Measurements from ENCODE around the gene BUD31.

BUD31 gene

GRCh38 chr7:99399597-99399996 lies 9.2 kb upstream of the BUD31 start:
- Histone ChIP-seq H3K27ac (ENCODE audit: poor library complexity, severe bottlenecking) (no peak overlapping the region), H3K4me1 (ENCODE audit: insufficient read depth, poor library complexity, severe bottlenecking) (no peaks in the 10 kb centered on the region), H3K36me3 (ENCODE audit: low read depth) (peaks cover 92% of the 10 kb centered on the region), H3K4me3 (ENCODE audit: severe bottlenecking) (no peak overlapping the region), H3K9me3 (ENCODE audit: severe bottlenecking) (no peaks in the 10 kb centered on the region), H3K27me3 (ENCODE audit: insufficient read depth, poor library complexity, severe bottlenecking) (no peaks in the 10 kb centered on the region)
- no peak for TF ChIP-seq CTCF (IDR thresholded peaks at IDR 0.05; ENCODE audit: poor library complexity, severe bottlenecking)
- DNase-seq (ENCODE audit: low spot score) = no peak
- no peak for ATAC-seq (ENCODE audit: low read depth)

- Histone ChIP-seq H3K4me1 (ENCODE audit: insufficient read depth, poor library complexity, severe bottlenecking) (peaks cover 6% of the 10 kb centered on the region), H3K27me3 (ENCODE audit: insufficient read depth, poor library complexity, severe bottlenecking) (no peaks in the 10 kb centered on the region), H3K36me3 (ENCODE audit: low read depth) (peaks cover 80% of the 10 kb centered on the region), H3K27ac (ENCODE audit: poor library complexity, severe bottlenecking) (no peak overlapping the region), H3K4me3 (ENCODE audit: severe bottlenecking) (no peak overlapping the region), H3K9me3 (ENCODE audit: severe bottlenecking) (no peaks in the 10 kb centered on the region)
- ATAC-seq (ENCODE audit: low read depth) (no peak), DNase-seq (ENCODE audit: low spot score) (no peak)
- TF ChIP-seq CTCF (IDR thresholded peaks at IDR 0.05; ENCODE audit: poor library complexity, severe bottlenecking) = no peak
These were observed 5.9 kb upstream of the BUD31 start for GRCh38 chr7:99402854-99403253.

GRCh38 chr7:99403764-99404163 lies 5.0 kb upstream of the BUD31 start:
- no peak for ATAC-seq (ENCODE audit: low read depth)
- no peak overlapping the region for H3K4me3 ChIP-seq (ENCODE audit: severe bottlenecking)

GRCh38 chr7:99404235-99404976 lies 4.4 kb upstream of the BUD31 start:
- DNase-seq (ENCODE audit: low spot score) (no peak), ATAC-seq (ENCODE audit: low read depth) (no peak)
- no peaks in the 10 kb centered on the region for H3K9me3 ChIP-seq (ENCODE audit: severe bottlenecking)
- no peak overlapping the region for H3K27ac ChIP-seq (ENCODE audit: poor library complexity, severe bottlenecking)
- H3K36me3 ChIP-seq (ENCODE audit: low read depth) = peaks cover 69% of the 10 kb centered on the region
- no peak overlapping the region for H3K4me3 ChIP-seq (ENCODE audit: severe bottlenecking)
- H3K4me1 ChIP-seq (ENCODE audit: insufficient read depth, poor library complexity, severe bottlenecking) = peaks cover 6% of the 10 kb centered on the region
- no peaks in the 10 kb centered on the region for H3K27me3 ChIP-seq (ENCODE audit: insufficient read depth, poor library complexity, severe bottlenecking)
- no peak for TF ChIP-seq CTCF (IDR thresholded peaks at IDR 0.05; ENCODE audit: poor library complexity, severe bottlenecking)

More at GRCh38 chr7:99403764-99404163, 5.0 kb upstream of the BUD31 start:
- TF ChIP-seq CTCF (IDR thresholded peaks at IDR 0.05; ENCODE audit: poor library complexity, severe bottlenecking) = no peak
- Histone ChIP-seq H3K27ac (ENCODE audit: poor library complexity, severe bottlenecking) (no peak overlapping the region), H3K9me3 (ENCODE audit: severe bottlenecking) (no peaks in the 10 kb centered on the region), H3K27me3 (ENCODE audit: insufficient read depth, poor library complexity, severe bottlenecking) (no peaks in the 10 kb centered on the region), H3K4me1 (ENCODE audit: insufficient read depth, poor library complexity, severe bottlenecking) (peaks cover 6% of the 10 kb centered on the region), H3K36me3 (ENCODE audit: low read depth) (peaks cover 75% of the 10 kb centered on the region)
- no peak for DNase-seq (ENCODE audit: low spot score)

GRCh38 chr7:99404977-99405320 lies 3.8 kb upstream of the BUD31 start:
- H3K9me3 ChIP-seq (ENCODE audit: severe bottlenecking) = no peaks in the 10 kb centered on the region
- H3K27ac ChIP-seq (ENCODE audit: poor library complexity, severe bottlenecking) = no peak overlapping the region
- peaks cover 66% of the 10 kb centered on the region for H3K36me3 ChIP-seq (ENCODE audit: low read depth)
- H3K27me3 ChIP-seq (ENCODE audit: insufficient read depth, poor library complexity, severe bottlenecking) = no peaks in the 10 kb centered on the region
- ATAC-seq (ENCODE audit: low read depth) (no peak), DNase-seq (ENCODE audit: low spot score) (no peak)
- TF ChIP-seq CTCF (IDR thresholded peaks at IDR 0.05; ENCODE audit: poor library complexity, severe bottlenecking) = no peak
- H3K4me1 ChIP-seq (ENCODE audit: insufficient read depth, poor library complexity, severe bottlenecking) = peaks cover 6% of the 10 kb centered on the region
- no peak overlapping the region for H3K4me3 ChIP-seq (ENCODE audit: severe bottlenecking)
